ENCODE results near the gene C1orf167.
A peak's percentile ranks its signal among the peaks of the same experiment; 100 is the strongest.

Gene C1orf167

GRCh38 chr1:11793819-11794218, 31.8 kb downstream of the C1orf167 start:
- ChIA-PET CTCF (interaction anchor here (0.8 kb wide), 1 partner anchor 9 kb away, joined by 5 read pairs; no protein-coding TSS in a partner anchor), POLR2A (interaction anchor here (1.4 kb wide), 1 partner anchor 10 kb away, joined by 3 read pairs; no protein-coding TSS in a partner anchor)
- Histone ChIP-seq H3K4me1 (ENCODE audit: control extremely low read depth in 1 of 4, control insufficient read depth in 4 of 4, insufficient read depth in 4 of 4, low read length in 3 of 4) (peaks cover 0 to 16% (median 4%) of the 10 kb centered on the region in 4 experiments), H3K9me3 (ENCODE audit: control extremely low read depth in 1 of 5, control insufficient read depth in 4 of 5, insufficient read depth in 2 of 5, low read depth in 1 of 5, low read length in 4 of 5) (no peaks in the 10 kb centered on the region), H3K4me3 (ENCODE audit: control insufficient read depth in 1 of 7, extremely low read depth in 1 of 7, insufficient read depth in 4 of 7, low read depth in 2 of 7, low read length in 6 of 7) (no peak overlapping the region), H3K27ac (ENCODE audit: insufficient read depth in 1 of 2, low read depth in 1 of 2, low read length in 2 of 2, poor library complexity in 1 of 2, severe bottlenecking in 2 of 2) (no peak overlapping the region), H3K27me3 (replicated peaks in 2 of 5; ENCODE audit: control insufficient read depth in 4 of 5, insufficient read depth in 5 of 5, low read length in 4 of 5) (no peaks in the 10 kb centered on the region), H3K36me3 (ENCODE audit: control insufficient read depth in 4 of 4, insufficient read depth in 4 of 4, low read length in 3 of 4) (peaks cover 4 to 80% (median 61%) of the 10 kb centered on the region in 4 experiments)
- WGBS (ENCODE audit: insufficient coverage) = 96% methylated on average over 12 of the region's 15 CpGs
- no peak for DNase-seq

GRCh38 chr1:11794446-11795237, 32.6 kb downstream of the C1orf167 start:
- Histone ChIP-seq H3K36me3 (ENCODE audit: control insufficient read depth in 4 of 4, insufficient read depth in 4 of 4, low read length in 3 of 4) (peaks cover 4 to 82% (median 64%) of the 10 kb centered on the region in 4 experiments), H3K4me1 (ENCODE audit: control extremely low read depth in 1 of 4, control insufficient read depth in 4 of 4, insufficient read depth in 4 of 4, low read length in 3 of 4) (peaks cover 0 to 16% (median 4%) of the 10 kb centered on the region in 4 experiments), H3K27me3 (replicated peaks in 2 of 5; ENCODE audit: control insufficient read depth in 4 of 5, insufficient read depth in 5 of 5, low read length in 4 of 5) (no peaks in the 10 kb centered on the region), H3K4me3 (ENCODE audit: control insufficient read depth in 1 of 7, extremely low read depth in 1 of 7, insufficient read depth in 4 of 7, low read depth in 2 of 7, low read length in 6 of 7) (no peak overlapping the region), H3K9me3 (ENCODE audit: control extremely low read depth in 1 of 5, control insufficient read depth in 4 of 5, insufficient read depth in 2 of 5, low read depth in 1 of 5, low read length in 4 of 5) (no peaks in the 10 kb centered on the region), H3K27ac (ENCODE audit: insufficient read depth in 1 of 2, low read depth in 1 of 2, low read length in 2 of 2, poor library complexity in 1 of 2, severe bottlenecking in 2 of 2) (no peak overlapping the region)
- POLR2A ChIA-PET = interaction anchor here (0.6 kb wide), 1 partner anchor 19 kb away, joined by 3 read pairs; no protein-coding TSS in a partner anchor
- no peak for DNase-seq
- WGBS (ENCODE audit: insufficient coverage) = 95% methylated on average over 19 of the region's 19 CpGs
- CTCF ChIA-PET = interaction anchor here (0.6 to 4.3 kb wide), 2 partner anchors 9 to 14 kb away, joined by 3 to 24 read pairs; no protein-coding TSS in a partner anchor

DNA sequence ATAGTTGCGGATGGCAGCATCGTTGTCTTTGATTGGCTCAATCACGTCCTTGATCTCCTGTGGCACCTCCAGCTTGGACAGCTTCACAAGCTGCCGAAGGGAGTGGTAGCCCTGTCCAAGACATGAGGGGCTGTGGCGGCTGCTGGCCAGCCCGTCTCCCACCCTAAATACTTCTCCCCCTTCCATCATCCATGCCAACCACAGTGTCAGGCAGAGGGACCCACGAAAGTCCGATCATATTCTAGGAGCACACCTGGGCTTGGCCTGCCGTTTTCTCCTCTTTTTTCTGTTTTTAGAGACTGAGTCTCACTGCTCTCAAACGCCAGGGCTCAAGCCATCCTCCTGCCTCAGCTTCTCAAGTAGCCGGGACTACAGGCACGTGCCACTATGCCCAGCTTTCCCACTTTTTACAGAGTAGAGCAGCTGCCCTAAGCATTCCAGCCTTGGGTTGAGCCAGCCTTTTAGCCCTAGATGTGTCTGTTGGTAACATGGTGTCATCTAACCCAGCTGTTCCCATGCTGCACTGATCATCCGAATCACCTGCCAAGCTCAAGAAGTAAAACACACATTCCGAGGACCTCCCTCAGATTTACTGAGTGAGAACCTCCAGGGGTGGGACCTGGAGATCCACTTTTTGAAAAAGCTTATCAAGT, 33.4 kb downstream of the C1orf167 start:
- no peaks in the 10 kb centered on the region for H3K9me3 ChIP-seq (ENCODE audit: control extremely low read depth in 1 of 5, control insufficient read depth in 4 of 5, insufficient read depth in 2 of 5, low read depth in 1 of 5, low read length in 4 of 5)
- H3K27me3 ChIP-seq (replicated peaks in 2 of 5; ENCODE audit: control insufficient read depth in 4 of 5, insufficient read depth in 5 of 5, low read length in 4 of 5) = no peaks in the 10 kb centered on the region
- ChIA-PET POLR2A (interaction anchor here (0.6 kb wide), 1 partner anchor 18 kb away, joined by 3 read pairs; no protein-coding TSS in a partner anchor), CTCF (interaction anchor here (0.6 to 4.3 kb wide), 3 partner anchors 9 to 15 kb away, joined by 3 to 24 read pairs (median 3); no protein-coding TSS in a partner anchor)
- H3K4me3 ChIP-seq (ENCODE audit: control insufficient read depth in 1 of 7, extremely low read depth in 1 of 7, insufficient read depth in 4 of 7, low read depth in 2 of 7, low read length in 6 of 7) = no peak overlapping the region
- peak overlapping the region in 1 of 2 experiments; percentile 41 for H3K27ac ChIP-seq (ENCODE audit: insufficient read depth in 1 of 2, low read depth in 1 of 2, low read length in 2 of 2, poor library complexity in 1 of 2, severe bottlenecking in 2 of 2)
- 95% methylated on average over 11 of the region's 14 CpGs for WGBS (ENCODE audit: insufficient coverage)
- H3K4me1 ChIP-seq (ENCODE audit: control extremely low read depth in 1 of 4, control insufficient read depth in 4 of 4, insufficient read depth in 4 of 4, low read length in 3 of 4) = peaks cover 0 to 16% (median 4%) of the 10 kb centered on the region in 4 experiments
- H3K36me3 ChIP-seq (ENCODE audit: control insufficient read depth in 4 of 4, insufficient read depth in 4 of 4, low read length in 3 of 4) = peaks cover 5 to 84% (median 65%) of the 10 kb centered on the region in 4 experiments
- DNase-seq = no peak

GRCh38 chr1:11796036-11796828, 34.2 kb downstream of the C1orf167 start:
- H3K27me3 ChIP-seq (replicated peaks in 2 of 5; ENCODE audit: control insufficient read depth in 4 of 5, insufficient read depth in 5 of 5, low read length in 4 of 5) = no peaks in the 10 kb centered on the region
- DNase-seq = no peak
- ChIA-PET CTCF (interaction anchor here (1.3 to 4.3 kb wide), 2 partner anchors 10 to 12 kb away, joined by 3 to 24 read pairs; no protein-coding TSS in a partner anchor), POLR2A (no interaction called here)
- H3K36me3 ChIP-seq (ENCODE audit: control insufficient read depth in 4 of 4, insufficient read depth in 4 of 4, low read length in 3 of 4) = peaks cover 4 to 85% (median 66%) of the 10 kb centered on the region in 4 experiments
- peak overlapping the region in 1 of 2 experiments; percentile 84 for H3K27ac ChIP-seq (ENCODE audit: insufficient read depth in 1 of 2, low read depth in 1 of 2, low read length in 2 of 2, poor library complexity in 1 of 2, severe bottlenecking in 2 of 2)
- no peaks in the 10 kb centered on the region for H3K9me3 ChIP-seq (ENCODE audit: control extremely low read depth in 1 of 5, control insufficient read depth in 4 of 5, insufficient read depth in 2 of 5, low read depth in 1 of 5, low read length in 4 of 5)
- no peak overlapping the region for H3K4me3 ChIP-seq (ENCODE audit: control insufficient read depth in 1 of 7, extremely low read depth in 1 of 7, insufficient read depth in 4 of 7, low read depth in 2 of 7, low read length in 6 of 7)
- 98% methylated on average over 15 of the region's 15 CpGs for WGBS (ENCODE audit: insufficient coverage)
- H3K4me1 ChIP-seq (ENCODE audit: control extremely low read depth in 1 of 4, control insufficient read depth in 4 of 4, insufficient read depth in 4 of 4, low read length in 3 of 4) = peaks cover 0 to 16% (median 4%) of the 10 kb centered on the region in 4 experiments

- DNase-seq = peak; percentile 63 to 85 (median 80)
- Histone ChIP-seq H3K4me3 (ENCODE audit: control insufficient read depth in 1 of 7, extremely low read depth in 1 of 7, insufficient read depth in 4 of 7, low read depth in 2 of 7, low read length in 6 of 7) (no peak overlapping the region), H3K36me3 (ENCODE audit: control insufficient read depth in 4 of 4, insufficient read depth in 4 of 4, low read length in 3 of 4) (peaks cover 6 to 77% (median 54%) of the 10 kb centered on the region in 4 experiments), H3K9me3 (ENCODE audit: control extremely low read depth in 1 of 5, control insufficient read depth in 4 of 5, insufficient read depth in 2 of 5, low read depth in 1 of 5, low read length in 4 of 5) (no peaks in the 10 kb centered on the region), H3K27me3 (replicated peaks in 2 of 5; ENCODE audit: control insufficient read depth in 4 of 5, insufficient read depth in 5 of 5, low read length in 4 of 5) (no peaks in the 10 kb centered on the region), H3K4me1 (ENCODE audit: control extremely low read depth in 1 of 4, control insufficient read depth in 4 of 4, insufficient read depth in 4 of 4, low read length in 3 of 4) (peaks cover 6 to 27% (median 14%) of the 10 kb centered on the region in 4 experiments), H3K27ac (ENCODE audit: insufficient read depth in 1 of 2, low read depth in 1 of 2, low read length in 2 of 2, poor library complexity in 1 of 2, severe bottlenecking in 2 of 2) (peak overlapping the region in 1 of 2 experiments; percentile 84)
- 94% methylated on average over 3 of the region's 6 CpGs for WGBS (ENCODE audit: insufficient coverage)
- ChIA-PET CTCF (interaction anchor here (0.8 to 4.3 kb wide), 3 partner anchors 9 to 96 kb away, joined by 3 to 24 read pairs (median 4); no protein-coding TSS in a partner anchor), POLR2A (interaction anchor here (1.5 kb wide), 1 partner anchor 10 kb away, joined by 8 read pairs; no protein-coding TSS in a partner anchor)
These were observed 35.7 kb downstream of the C1orf167 start for GRCh38 chr1:11797525-11798216.

DNA sequence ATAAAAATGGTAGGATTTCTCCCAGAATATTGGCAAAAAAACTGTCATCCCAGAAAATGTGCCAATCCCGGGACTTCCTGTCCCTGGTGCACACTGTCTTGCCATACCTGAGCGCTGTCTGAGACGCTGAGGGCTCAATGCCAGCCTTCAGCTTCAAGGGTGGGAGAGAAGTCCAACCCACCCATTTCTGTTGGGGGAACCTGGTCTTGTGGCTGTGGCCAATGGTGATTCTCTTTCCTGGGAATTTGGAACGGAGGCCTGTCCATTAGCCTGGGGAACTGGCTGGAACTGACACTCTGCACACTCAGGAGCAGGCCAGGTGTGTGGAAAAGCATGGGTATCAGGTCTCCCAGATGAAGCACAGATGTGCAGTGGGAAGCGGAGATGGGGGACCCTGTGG, 37.1 kb downstream of the C1orf167 start:
- WGBS (ENCODE audit: insufficient coverage) = 98% methylated on average over 5 of the region's 5 CpGs

More for the DNA sequence above, 37.1 kb downstream of the C1orf167 start:
- ChIA-PET CTCF (interaction anchor here (4.3 kb wide), 1 partner anchor 13 kb away, joined by 24 read pairs; no protein-coding TSS in a partner anchor), POLR2A (no interaction called here)
- no peak overlapping the region for H3K4me3 ChIP-seq (ENCODE audit: control insufficient read depth in 1 of 7, extremely low read depth in 1 of 7, insufficient read depth in 4 of 7, low read depth in 2 of 7, low read length in 6 of 7)
- no peaks in the 10 kb centered on the region for H3K9me3 ChIP-seq (ENCODE audit: control extremely low read depth in 1 of 5, control insufficient read depth in 4 of 5, insufficient read depth in 2 of 5, low read depth in 1 of 5, low read length in 4 of 5)
- peaks cover 8 to 41% (median 28%) of the 10 kb centered on the region in 4 experiments for H3K4me1 ChIP-seq (ENCODE audit: control extremely low read depth in 1 of 4, control insufficient read depth in 4 of 4, insufficient read depth in 4 of 4, low read length in 3 of 4)
- peaks cover 6 to 69% (median 46%) of the 10 kb centered on the region in 4 experiments for H3K36me3 ChIP-seq (ENCODE audit: control insufficient read depth in 4 of 4, insufficient read depth in 4 of 4, low read length in 3 of 4)
- no peaks in the 10 kb centered on the region for H3K27me3 ChIP-seq (replicated peaks in 2 of 5; ENCODE audit: control insufficient read depth in 4 of 5, insufficient read depth in 5 of 5, low read length in 4 of 5)
- DNase-seq = no peak
- peak overlapping the region in 1 of 2 experiments; percentile 84 for H3K27ac ChIP-seq (ENCODE audit: insufficient read depth in 1 of 2, low read depth in 1 of 2, low read length in 2 of 2, poor library complexity in 1 of 2, severe bottlenecking in 2 of 2)

Data from common myeloid progenitor, CD34-positive (primary cell).